Mesenchymal stem cell (in vitro differentiated cells and primary cell): ENCODE data around the gene CC2D1B.
A peak's percentile ranks its signal among the peaks of the same experiment; 100 is the strongest.

ENCODE experiments used
- DNase-seq: peaks from one replicate; pipeline ENCODE4 v3.0.0-alpha.2; 2013
- H2AFZ ChIP-seq: one replicate; pipeline ENCODE4 v1.6.1; 2013; ENCODE audit warnings: low read depth, mild to moderate bottlenecking, control low read depth, inconsistent platforms, low read length, moderate library complexity
- H2AK5ac ChIP-seq: 2 replicates; pipeline ENCODE4 v1.6.1; 2013; ENCODE audit warnings: low read length, moderate library complexity, mild to moderate bottlenecking, inconsistent platforms; ENCODE audit not compliant: severe bottlenecking
- H2BK120ac ChIP-seq: one replicate; pipeline ENCODE4 v1.6.1; 2013; ENCODE audit warnings: low read depth, mild to moderate bottlenecking, inconsistent platforms, low read length, moderate library complexity
- H2BK12ac ChIP-seq, 2 experiments: one replicate each; pipeline ENCODE4 v1.6.1; 2013; ENCODE audit warnings: inconsistent platforms in 2 of 2, low read length in 2 of 2, mild to moderate bottlenecking in 2 of 2, moderate library complexity in 2 of 2, control low read depth in 1 of 2
- H2BK15ac ChIP-seq: one replicate; pipeline ENCODE4 v1.6.1; 2013; ENCODE audit warnings: mild to moderate bottlenecking, low read depth, inconsistent platforms; ENCODE audit not compliant: poor library complexity, severe bottlenecking
- H2BK5ac ChIP-seq: 2 replicates; pipeline ENCODE4 v1.6.1; 2013; ENCODE audit warnings: low read depth, mild to moderate bottlenecking, low read length, control low read depth, inconsistent platforms; ENCODE audit not compliant: poor library complexity, severe bottlenecking
- H3K14ac ChIP-seq, 2 experiments: one replicate each; pipeline ENCODE4 v1.6.1; 2013; ENCODE audit warnings: inconsistent platforms in 2 of 2, low read length in 2 of 2, control low read depth in 1 of 2, mild to moderate bottlenecking in 1 of 2, moderate library complexity in 1 of 2
- H3K18ac ChIP-seq, 2 experiments: one replicate each; pipeline ENCODE4 v1.6.1; 2013; ENCODE audit warnings: inconsistent platforms in 2 of 2, low read length in 2 of 2, control low read depth in 1 of 2, low read depth in 1 of 2, mild to moderate bottlenecking in 1 of 2
- H3K23ac ChIP-seq, 2 experiments: one replicate each; pipeline ENCODE4 v1.6.1; 2013; ENCODE audit warnings: inconsistent platforms in 2 of 2, low read length in 2 of 2, mild to moderate bottlenecking in 2 of 2, moderate library complexity in 2 of 2, control low read depth in 1 of 2
- H3K27ac ChIP-seq: 2 replicates; pipeline ENCODE4 v1.5.1; 2013; ENCODE audit warnings: mild to moderate bottlenecking, moderate library complexity, low read length, control low read depth, inconsistent platforms; ENCODE audit not compliant: poor library complexity, severe bottlenecking
- H3K27me3 ChIP-seq, 2 experiments: 2 replicates each; pipeline versions ENCODE4 v1.6.1 to v1.7.0; 2013; ENCODE audit warnings: low read length in 2 of 2, mild to moderate bottlenecking in 2 of 2, moderate library complexity in 2 of 2, control low read depth in 1 of 2, inconsistent platforms in 1 of 2; ENCODE audit not compliant: control insufficient read depth in 1 of 2, insufficient read depth in 1 of 2
- H3K36me3 ChIP-seq, 2 experiments: 2 replicates each; pipeline versions ENCODE4 v1.6.1 to v1.7.0; 2013; ENCODE audit warnings: low read length in 2 of 2, control low read depth in 1 of 2, inconsistent platforms in 1 of 2, low read depth in 1 of 2, mild to moderate bottlenecking in 1 of 2; ENCODE audit not compliant: insufficient read depth in 2 of 2, control insufficient read depth in 1 of 2
- H3K4ac ChIP-seq, 2 experiments: one replicate each; pipeline ENCODE4 v1.6.1; 2013; ENCODE audit warnings: inconsistent platforms in 2 of 2, low read length in 2 of 2, mild to moderate bottlenecking in 2 of 2, moderate library complexity in 2 of 2, control low read depth in 1 of 2, low read depth in 1 of 2
- H3K4me1 ChIP-seq: 2 replicates; pipeline ENCODE4 v1.6.1; 2013; ENCODE audit warnings: low read depth, low read length, control low read depth; ENCODE audit not compliant: control insufficient read depth, insufficient read depth
- H3K4me2 ChIP-seq: 2 replicates; pipeline ENCODE4 v1.6.1; 2013; ENCODE audit warnings: low read length, mild to moderate bottlenecking, inconsistent platforms; ENCODE audit not compliant: poor library complexity, severe bottlenecking
- H3K4me3 ChIP-seq, 2 experiments: 2 replicates each; pipeline versions ENCODE4 v1.5.1 to v1.7.0; 2013; ENCODE audit warnings: low read length in 2 of 2, mild to moderate bottlenecking in 2 of 2, control low read depth in 1 of 2, low read depth in 1 of 2; ENCODE audit not compliant: insufficient read depth in 1 of 2
- H3K79me1 ChIP-seq: replicated peaks from 2 replicates; pipeline ENCODE4 v1.6.1; 2013; ENCODE audit warnings: mild to moderate bottlenecking, control low read depth, low read length, inconsistent platforms; ENCODE audit not compliant: poor library complexity, severe bottlenecking
- H3K9ac ChIP-seq: 2 replicates; pipeline ENCODE4 v1.7.0; 2013; ENCODE audit warnings: mild to moderate bottlenecking, low read length, moderate library complexity
- H3K9me3 ChIP-seq: 2 replicates; pipeline ENCODE4 v1.7.0; 2013; ENCODE audit warnings: mild to moderate bottlenecking, low read length; ENCODE audit not compliant: control insufficient read depth
- H4K8ac ChIP-seq: one replicate; pipeline ENCODE4 v1.6.1; 2013; ENCODE audit warnings: inconsistent platforms, mild to moderate bottlenecking, low read length, moderate library complexity
- H4K91ac ChIP-seq: one replicate; pipeline ENCODE4 v1.6.1; 2013; ENCODE audit warnings: mild to moderate bottlenecking, low read length, inconsistent platforms
- WGBS: methylation state at CpG from one replicate; pipeline ENCODE4 v1.1.7; 2013; ENCODE audit warnings: mixed read lengths; 5-methylcytosine and 5-hydroxymethylcytosine counted together

The CC2D1B gene

DNA sequence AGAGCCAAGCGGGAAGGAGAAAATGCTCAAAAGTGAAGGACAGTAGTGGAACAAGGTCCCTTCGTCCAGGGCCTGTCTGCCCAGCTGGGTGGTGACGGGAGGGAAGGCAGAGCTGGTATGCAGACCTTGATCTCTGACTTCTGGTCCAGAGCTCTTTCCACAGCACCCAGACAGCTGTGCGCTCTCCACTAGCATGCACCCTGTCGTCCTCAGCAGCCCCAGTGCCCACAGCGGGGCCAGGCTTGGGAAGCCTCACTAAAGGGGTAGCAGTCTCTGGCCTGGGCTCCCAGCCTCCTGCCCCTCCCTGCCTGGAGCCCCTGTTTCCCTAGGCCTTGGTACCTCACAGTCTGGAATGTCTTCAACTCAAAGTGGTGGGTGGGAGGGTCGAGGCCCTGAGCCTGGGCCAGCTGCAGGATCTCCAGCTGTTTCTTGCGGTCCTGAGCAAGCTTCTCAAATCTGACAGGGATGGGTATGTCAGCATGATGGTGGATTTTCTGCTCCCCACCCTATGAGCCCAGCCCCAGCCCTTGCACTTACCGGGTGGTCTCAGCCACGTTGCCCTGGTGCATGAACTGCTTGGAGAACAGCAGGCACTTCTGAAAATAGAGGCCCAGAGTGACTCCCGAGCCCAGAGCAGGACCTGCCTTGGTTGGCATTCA lies 10.0 kb downstream of the CC2D1B start:
- Histone ChIP-seq H3K4ac (no peak overlapping the region), H2BK5ac (no peak overlapping the region), H3K27me3 (no peaks in the 10 kb centered on the region), H4K8ac (no peak overlapping the region), H3K18ac (no peak overlapping the region), H3K23ac (no peak overlapping the region), H3K9me3 (no peaks in the 10 kb centered on the region), H3K4me2 (no peak overlapping the region), H2BK12ac (no peak overlapping the region), H2BK120ac (no peak overlapping the region), H3K14ac (no peak overlapping the region), H3K79me1 (peaks cover 47% of the 10 kb centered on the region), H2AK5ac (no peak overlapping the region), H3K4me3 (no peak overlapping the region), H2AFZ (no peak overlapping the region), H4K91ac (no peak overlapping the region), H3K4me1 (no peaks in the 10 kb centered on the region), H3K27ac (no peak overlapping the region), H3K36me3 (peaks cover 85 to 96% of the 10 kb centered on the region in 2 experiments), H3K9ac (no peak overlapping the region), H2BK15ac (no peak overlapping the region)
- DNase-seq, result no peak
- 97% methylated on average over 11 of the region's 11 CpGs for WGBS

GRCh38 chr1:52355436-52355835 lies 10.6 kb downstream of the CC2D1B start:
- Histone ChIP-seq H4K91ac (no peak overlapping the region), H3K4ac (no peak overlapping the region), H3K79me1 (peaks cover 41% of the 10 kb centered on the region), H3K27ac (no peak overlapping the region), H2BK15ac (no peak overlapping the region), H3K9ac (no peak overlapping the region), H2BK5ac (no peak overlapping the region), H2AFZ (no peak overlapping the region), H2AK5ac (no peak overlapping the region), H3K9me3 (no peaks in the 10 kb centered on the region), H3K18ac (no peak overlapping the region), H4K8ac (no peak overlapping the region), H3K23ac (no peak overlapping the region), H2BK120ac (no peak overlapping the region), H3K36me3 (peaks cover 83 to 94% of the 10 kb centered on the region in 2 experiments), H3K4me2 (no peak overlapping the region), H3K4me1 (no peaks in the 10 kb centered on the region), H3K27me3 (no peaks in the 10 kb centered on the region), H3K14ac (no peak overlapping the region), H2BK12ac (no peak overlapping the region), H3K4me3 (no peak overlapping the region)
- 98% methylated on average over 8 of the region's 8 CpGs for WGBS
- DNase-seq, result no peak

DNA sequence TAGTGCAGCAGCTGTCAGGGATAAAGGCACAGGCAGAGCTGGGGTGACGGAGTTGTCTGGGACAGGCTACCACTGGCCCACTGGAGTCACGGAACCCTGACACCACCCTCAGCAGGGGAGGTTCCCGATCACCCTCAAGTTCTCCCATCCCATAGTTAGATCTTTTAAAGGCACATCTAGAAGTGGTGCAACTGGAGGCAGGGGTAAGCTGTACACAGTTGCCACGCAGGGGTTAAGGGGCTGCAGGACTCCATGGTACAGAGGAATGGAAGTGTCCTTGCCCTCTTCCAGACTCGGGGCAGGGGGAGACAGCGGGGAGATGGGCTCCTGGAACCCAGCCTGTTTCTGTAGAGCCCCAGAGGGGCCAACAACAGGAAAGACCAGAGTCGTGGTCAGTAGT lies 13.3 kb downstream of the CC2D1B start:
- Histone ChIP-seq H3K14ac (no peak overlapping the region), H3K4me3 (no peak overlapping the region), H2AK5ac (no peak overlapping the region), H4K91ac (no peak overlapping the region), H3K18ac (no peak overlapping the region), H3K27ac (no peak overlapping the region), H2BK15ac (no peak overlapping the region), H3K9ac (no peak overlapping the region), H3K9me3 (no peaks in the 10 kb centered on the region), H2BK12ac (no peak overlapping the region), H4K8ac (no peak overlapping the region), H2AFZ (no peak overlapping the region), H3K23ac (no peak overlapping the region), H3K36me3 (peaks cover 61 to 66% of the 10 kb centered on the region in 2 experiments), H3K4me2 (no peak overlapping the region), H2BK120ac (no peak overlapping the region), H2BK5ac (no peak overlapping the region), H3K4me1 (peaks cover 2% of the 10 kb centered on the region), H3K4ac (no peak overlapping the region), H3K79me1 (peaks cover 17% of the 10 kb centered on the region), H3K27me3 (no peaks in the 10 kb centered on the region)
- DNase-seq, result no peak
- 96% methylated on average over 6 of the region's 7 CpGs for WGBS

GRCh38 chr1:52348704-52349300 lies 17.2 kb downstream of the CC2D1B start:
- peaks cover under 1% of the 10 kb centered on the region for H3K79me1 ChIP-seq
- no peak overlapping the region for H3K4ac ChIP-seq
- no peak overlapping the region for H2BK120ac ChIP-seq
- H3K27ac ChIP-seq, result no peak overlapping the region
- peaks cover 2% of the 10 kb centered on the region for H3K4me1 ChIP-seq
- H2AK5ac ChIP-seq, result no peak overlapping the region
- WGBS, result 33% methylated on average over 8 of the region's 8 CpGs
- peak; percentile 61 for DNase-seq
- no peaks in the 10 kb centered on the region for H3K9me3 ChIP-seq
- H2BK5ac ChIP-seq, result no peak overlapping the region
- peak overlapping the region; percentile 19 for H4K8ac ChIP-seq
- H3K23ac ChIP-seq, result no peak overlapping the region
- peaks cover 28 to 52% of the 10 kb centered on the region in 2 experiments for H3K36me3 ChIP-seq
- no peak overlapping the region for H2AFZ ChIP-seq
- no peak overlapping the region for H3K14ac ChIP-seq
- H4K91ac ChIP-seq, result no peak overlapping the region
- H3K9ac ChIP-seq, result no peak overlapping the region
- no peak overlapping the region for H2BK12ac ChIP-seq
- no peaks in the 10 kb centered on the region for H3K27me3 ChIP-seq
- H3K4me2 ChIP-seq, result no peak overlapping the region
- H2BK15ac ChIP-seq, result no peak overlapping the region
- no peak overlapping the region for H3K4me3 ChIP-seq
- no peak overlapping the region for H3K18ac ChIP-seq
